ENCODE data around the gene H1-8. TPM values are rescaled to one million over a fixed set of nuclear protein-coding genes. Genes with fewer than 3 reads are reported as not detected.

Gene H1-8
- total RNA-seq, 1 donor from 2014 or later = not detected

DNA sequence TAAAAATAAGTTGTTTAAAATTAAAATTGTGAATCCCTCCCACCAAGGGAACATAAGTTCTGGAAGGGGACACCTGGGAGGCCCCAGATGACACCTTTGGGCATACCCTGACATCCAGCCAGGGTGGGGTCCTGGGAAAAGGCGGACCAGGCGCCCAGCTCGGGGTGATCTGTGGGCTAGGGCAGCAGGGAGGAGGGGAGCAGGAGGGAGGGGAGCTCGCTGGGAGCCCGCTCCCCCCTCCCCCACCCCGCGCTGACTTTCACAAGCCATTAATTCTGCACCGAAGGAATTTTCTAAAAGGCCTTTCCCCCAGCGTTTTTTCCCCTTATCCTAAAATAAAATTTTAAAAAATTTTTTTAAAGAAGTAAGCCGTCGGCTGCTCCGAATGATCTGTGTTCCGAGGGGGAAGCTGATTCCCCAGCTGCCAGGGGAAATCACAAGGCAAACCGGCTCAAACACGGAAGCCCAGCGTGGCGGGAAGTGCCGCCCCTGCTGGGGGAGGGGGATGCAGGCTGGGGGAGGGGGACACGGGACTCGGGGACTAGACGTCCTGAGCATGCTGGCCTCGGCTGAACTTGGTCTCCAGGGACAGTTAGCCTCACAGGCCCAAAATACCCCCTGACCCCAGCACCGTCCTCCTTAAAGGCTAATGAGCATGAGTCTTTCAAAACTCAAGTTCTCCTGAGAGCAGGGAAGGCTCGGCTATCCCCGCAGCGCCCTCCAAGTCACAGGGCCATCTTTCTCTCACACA, 49.6 kb downstream of the H1-8 start:
- peak; percentile 62 to 75 for DNase-seq (ENCODE audit: low read depth in 2 of 2)

DNA sequence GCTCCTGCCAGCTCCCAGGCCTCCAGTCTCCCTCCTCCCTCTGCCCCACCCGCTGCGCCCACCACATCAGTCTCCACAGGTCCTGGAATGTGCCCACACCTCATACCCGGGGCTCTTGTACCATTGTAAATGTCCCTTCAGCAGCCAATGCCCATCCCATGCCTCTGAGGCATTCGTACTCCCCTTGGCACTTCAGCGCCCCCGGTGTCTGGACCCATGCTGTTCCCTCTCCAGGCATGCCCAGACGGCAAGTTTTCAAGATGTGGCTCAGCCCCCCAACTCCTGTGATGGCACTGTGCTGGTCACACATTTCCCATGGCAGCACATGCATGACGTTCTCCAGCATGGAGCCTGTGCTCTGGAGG, 50.2 kb downstream of the H1-8 start:
- no peak for DNase-seq (ENCODE audit: low read depth in 2 of 2)

DNA sequence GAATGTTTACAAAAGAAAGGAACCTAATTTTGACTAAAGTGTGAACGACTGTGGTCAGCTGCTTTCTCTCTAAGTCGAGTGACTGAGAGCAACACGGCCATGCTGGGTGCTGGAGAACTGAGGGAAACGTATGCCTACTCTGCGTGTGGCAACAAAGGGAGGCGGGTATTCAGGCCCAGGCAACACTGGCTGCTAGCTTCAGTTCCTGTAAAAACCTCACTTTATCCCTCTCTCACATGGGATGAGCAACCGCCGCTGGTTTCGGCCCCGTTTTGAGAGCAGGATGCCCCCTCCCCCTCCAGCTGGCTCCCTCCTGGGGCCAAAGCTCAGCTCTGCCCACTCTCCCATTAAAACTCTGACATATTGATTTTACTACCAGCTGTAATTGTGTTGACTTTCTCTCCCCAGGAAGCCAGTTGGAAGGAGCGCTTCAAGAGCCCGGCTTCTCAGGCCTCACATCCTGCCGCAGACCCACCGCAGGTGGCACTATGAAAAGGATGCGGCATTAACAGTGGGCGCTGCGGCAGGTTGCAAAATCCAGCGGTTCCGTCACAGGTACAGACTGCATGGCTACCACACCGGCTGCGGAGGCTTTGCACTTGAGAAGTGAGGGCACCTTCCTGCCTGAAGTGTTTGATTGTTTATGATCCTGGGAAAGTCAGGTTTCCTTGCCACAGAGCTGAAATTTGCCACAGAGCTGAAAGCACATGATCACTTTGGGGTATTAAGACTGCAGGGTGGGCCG, 50.8 kb downstream of the H1-8 start:
- peak; percentile 46 to 55 for DNase-seq (ENCODE audit: low read depth in 2 of 2)

DNA sequence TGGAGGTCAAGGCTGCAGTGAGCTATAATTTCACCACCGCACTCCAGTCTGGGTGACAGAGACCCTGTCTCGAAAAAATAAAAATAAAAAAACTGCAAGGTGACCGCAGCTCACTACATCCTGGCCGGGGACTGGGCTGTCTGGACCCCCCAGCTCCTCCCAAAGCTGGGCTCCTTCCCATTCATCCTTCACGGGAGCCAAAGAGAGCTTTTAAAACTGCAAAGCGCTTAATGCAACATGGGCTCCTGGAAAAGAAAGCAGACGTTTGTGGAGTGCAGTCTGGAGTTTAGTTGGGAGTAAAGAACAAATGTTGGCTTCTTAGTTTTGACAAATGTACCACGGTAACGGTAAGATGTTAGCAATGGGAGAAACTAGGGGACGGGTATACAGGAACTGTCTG, 51.4 kb downstream of the H1-8 start:
- no peak for DNase-seq (ENCODE audit: low read depth in 2 of 2)

DNA sequence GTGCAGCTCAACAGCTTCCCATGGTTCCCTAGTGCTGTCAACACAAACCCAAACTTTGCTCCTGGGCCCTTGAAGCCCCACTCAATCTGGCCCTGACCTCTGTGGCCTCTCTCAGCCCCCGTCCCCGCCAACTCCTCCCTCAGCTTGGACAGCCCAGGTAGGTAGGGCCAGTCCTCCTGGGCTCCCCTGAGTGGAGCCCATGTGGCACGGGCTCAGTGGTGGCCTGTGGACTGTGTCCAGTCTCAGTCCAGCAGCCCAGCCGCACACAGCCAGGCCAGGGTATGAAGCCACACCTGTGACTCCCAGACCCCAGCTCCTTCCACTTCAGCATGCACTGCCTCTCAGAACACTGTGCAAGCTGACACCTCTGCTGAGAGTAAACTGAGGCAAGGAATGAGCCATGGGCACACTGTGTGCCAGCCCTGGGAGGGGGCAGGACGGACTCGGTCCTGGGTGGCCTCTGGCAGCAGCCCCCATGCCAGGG, 52.0 kb downstream of the H1-8 start:
- no peak for DNase-seq (ENCODE audit: low read depth in 2 of 2)

DNA sequence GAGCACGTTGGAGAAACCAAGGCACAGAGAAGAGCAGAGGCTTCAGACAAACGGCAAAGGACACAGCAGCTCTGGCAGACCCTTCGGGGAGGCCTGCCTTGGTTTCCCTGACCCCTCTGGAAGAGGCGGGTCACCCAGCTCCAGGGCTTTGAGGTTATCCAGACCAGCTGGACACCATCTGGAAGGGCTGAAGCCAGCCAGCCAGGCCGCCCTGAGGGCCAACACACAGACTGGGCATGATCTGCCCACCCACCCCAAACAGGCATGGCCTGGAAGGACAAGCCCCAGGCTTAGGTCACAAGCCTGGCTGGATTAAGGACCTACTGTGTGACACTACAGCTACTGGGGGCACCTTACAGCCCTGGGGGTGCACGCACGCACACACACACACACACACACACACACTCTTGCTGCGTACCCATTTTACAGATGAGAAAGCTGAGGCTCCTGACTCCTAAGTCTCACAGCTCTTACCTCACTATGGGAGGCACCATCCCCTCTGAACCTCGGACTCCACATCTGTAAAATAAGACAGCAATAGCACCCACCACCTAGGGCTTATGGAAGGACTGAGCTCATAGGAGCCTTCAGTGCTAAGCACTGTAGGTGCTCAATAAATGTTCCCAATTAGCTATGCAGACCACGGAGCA, 52.7 kb downstream of the H1-8 start:
- no peak for DNase-seq (ENCODE audit: low read depth in 2 of 2)

DNA sequence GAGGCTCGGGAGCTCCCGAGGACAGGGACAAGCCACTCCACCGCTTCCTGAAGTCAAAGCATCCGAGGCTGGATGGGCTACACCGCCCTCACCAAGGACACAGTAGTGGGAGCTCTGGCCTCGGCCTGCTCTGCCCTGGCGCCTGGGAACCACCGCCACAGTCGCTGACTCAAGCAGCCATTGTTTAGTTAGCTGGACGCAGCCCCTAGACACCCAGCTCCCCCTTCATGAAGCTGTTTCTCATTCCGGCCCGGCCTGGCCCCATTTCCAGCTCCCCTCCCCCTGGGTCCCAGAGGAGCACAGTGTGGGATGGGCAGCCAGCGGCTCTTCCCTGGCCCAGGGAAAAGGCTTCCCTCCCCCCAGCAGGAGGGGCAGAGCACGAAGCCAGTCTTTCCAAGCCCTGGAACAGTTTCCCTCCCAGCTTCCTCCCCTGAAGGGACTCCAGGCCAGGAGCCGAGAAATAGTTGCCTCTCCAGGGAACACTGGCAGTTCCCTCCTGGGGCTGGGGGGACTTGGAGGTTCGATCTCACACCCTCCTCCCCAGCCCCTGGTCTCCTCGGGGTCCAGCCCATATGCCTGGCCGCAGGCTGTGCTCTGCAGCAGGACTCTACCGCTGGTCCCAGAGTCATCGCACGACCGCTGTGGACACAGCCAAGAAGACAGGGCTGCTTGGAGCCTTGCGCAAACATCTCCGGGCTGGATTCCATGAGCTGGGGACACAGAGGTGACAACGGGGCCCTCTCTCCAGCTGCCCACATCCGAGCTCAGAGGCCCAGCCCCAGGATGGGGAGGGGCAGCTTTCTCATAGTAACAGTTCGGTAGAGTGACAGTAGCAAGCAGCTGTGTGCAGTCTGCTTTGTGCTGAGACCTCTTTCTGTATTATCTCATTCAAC, 53.5 kb downstream of the H1-8 start:
- peak; percentile 96 to 98 for DNase-seq (ENCODE audit: low read depth in 2 of 2)

DNA sequence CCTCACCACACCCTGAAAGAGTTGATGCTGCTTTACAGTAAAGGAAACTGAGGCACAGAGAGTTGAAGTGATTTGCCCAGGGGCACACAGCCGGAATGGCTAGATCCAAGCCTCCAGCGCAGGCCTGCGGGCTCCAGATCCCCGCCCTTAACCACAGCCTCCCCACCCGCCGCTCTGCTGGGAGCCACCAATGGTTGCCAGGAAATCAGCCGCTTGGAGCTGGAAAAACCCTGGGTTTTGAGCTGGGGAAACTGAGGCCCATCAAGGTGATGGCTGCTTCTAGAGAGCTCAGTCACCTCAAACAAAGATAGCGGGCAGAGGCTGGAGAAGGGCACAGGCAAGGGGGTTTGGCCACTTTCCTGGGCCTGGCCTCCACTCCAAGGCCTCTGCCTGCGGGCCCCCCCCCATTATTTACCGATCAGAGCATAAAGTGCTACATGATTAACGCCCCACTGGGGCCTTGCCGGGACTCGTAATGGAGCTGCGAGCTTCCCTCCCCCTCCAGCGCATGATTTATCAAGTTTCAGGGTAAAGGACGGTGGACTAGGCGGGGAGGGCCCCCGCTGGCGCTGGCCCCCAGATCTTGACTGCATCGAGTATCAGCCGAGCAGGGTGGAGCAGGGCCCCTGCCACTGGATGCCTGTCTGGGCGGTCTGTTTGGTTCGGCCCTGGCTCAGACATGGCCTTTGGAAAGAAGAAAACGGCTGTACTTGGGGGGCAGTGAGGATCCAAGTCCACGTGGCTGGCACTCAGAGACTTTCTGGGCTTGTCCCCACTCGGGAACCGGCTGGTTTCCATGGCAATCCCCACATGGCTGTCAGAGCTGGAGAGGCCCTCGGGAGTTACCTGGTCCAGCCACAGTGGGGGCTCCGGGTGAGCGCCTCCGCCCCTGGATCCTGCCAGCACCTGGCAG, 54.4 kb downstream of the H1-8 start:
- DNase-seq (ENCODE audit: low read depth in 2 of 2) = peak; percentile 56 to 63

DNA sequence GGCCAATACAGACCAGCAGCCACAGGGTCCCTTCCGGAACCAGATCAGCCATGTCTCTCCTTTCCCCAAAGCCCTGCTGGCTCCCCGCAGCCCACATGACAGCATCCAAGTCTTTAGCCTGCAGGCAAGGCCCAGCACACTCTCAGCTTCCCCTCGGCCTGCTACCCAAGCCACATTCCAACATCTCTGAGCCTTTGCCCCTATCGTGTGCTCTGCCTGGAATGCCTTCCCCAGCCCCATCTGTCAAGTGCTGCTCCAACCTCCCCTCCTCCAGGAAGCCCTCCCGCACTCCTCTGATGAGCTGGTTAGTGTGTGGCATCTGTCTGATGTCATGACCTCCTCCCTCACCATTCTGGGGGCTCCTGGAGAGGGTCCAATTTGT, 55.0 kb downstream of the H1-8 start:
- DNase-seq (ENCODE audit: low read depth in 2 of 2) = peak in 1 of 2 donors; percentile 55

DNA sequence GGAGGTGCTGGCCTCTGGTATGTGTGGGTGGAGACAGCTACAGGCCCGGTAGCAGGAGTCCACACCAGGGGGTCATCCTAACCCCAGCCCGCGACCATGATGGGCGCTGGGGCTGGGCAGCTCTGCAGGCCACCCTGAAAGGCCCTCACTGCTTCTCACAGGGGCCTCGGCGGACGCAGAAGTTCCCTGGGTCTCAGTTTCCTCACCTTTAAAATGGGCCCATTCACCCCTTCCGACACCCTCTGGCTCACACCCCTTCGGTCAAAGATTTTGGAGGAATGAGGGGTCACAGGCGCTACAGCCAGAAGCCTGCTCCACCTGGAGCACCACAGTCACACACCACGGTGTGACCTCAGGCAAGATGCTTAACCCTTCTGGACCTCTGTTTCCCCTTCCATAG, 55.5 kb downstream of the H1-8 start:
- no peak for DNase-seq (ENCODE audit: low read depth in 2 of 2)

DNA sequence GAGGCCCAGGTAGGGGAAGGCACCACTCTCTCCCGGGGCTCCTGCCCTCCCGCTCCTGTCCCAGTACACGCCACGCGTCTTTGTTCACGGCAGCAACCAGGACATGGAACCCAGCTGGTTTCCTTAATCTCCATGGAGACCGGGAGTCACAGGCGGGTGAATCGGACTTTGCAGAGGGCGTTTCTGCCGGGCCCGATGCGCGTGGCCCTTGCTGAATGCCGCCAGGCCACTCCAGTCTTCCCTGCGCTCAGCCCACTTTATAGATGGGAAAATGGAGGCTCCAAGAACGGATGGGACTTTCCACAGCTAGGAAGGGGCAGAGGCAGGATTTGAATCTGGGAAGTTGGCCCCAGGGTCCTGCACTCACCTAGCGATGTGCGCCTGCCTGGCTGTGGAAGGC, 56.1 kb downstream of the H1-8 start:
- peak; percentile 50 to 87 for DNase-seq (ENCODE audit: low read depth in 2 of 2)

DNA sequence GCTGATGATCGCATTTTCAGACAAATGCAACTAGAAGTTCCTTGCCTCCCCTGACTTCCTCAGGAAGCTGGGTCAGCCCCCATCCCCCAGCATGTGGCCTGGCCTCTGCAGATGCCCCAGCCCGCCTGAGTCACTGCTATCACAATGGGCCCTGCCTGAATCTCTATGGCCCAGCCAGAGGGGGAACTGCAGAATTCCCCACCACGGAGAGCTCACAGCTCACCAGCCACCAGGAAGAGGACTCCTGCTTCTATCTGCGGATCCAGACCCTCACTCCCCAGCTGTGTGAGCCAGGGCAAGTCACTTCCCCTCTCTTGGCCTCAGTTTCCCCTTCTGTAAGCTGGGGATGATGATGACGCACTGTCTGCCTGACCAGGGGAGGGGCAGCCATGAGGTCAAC, 56.6 kb downstream of the H1-8 start:
- peak; percentile 91 to 98 for DNase-seq (ENCODE audit: low read depth in 2 of 2)

DNA sequence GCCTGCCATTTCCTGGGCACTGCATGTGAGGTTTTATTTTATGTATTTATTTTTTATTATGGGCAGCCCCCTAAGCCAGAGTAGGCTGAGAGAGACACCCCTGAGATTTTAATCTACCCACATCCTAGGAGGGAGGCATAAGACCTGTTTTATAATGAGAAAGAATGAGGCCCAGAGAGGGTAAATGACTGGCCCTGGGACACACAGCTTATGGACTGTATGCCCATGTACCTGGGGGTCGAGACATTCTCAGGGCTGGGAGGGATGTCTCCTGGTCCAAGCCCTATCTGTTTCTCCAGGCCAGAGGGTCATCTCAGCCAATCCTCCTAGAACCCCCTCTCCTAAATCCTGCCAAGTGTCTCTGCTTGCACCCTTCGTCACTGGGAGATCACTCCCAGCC, 57.4 kb downstream of the H1-8 start:
- DNase-seq (ENCODE audit: low read depth in 2 of 2) = no peak

Other genes with a start within 250 kb of the H1-8 start
- gene EFCAB12, start 114.5 kb upstream of the H1-8 start, total RNA-seq = under 0.01 TPM in 2 replicates
- gene MBD4, start 103.2 kb upstream of the H1-8 start, total RNA-seq = 16.3 and 28.8 TPM in 2 replicates
- 23.5 and 37.9 TPM in 2 replicates for gene IFT122, start 103.0 kb upstream of the H1-8 start, total RNA-seq
- not detected in 2 replicates for gene RHO, start 14.5 kb upstream of the H1-8 start, total RNA-seq
- gene PLXND1, start 63.5 kb downstream of the H1-8 start, total RNA-seq = 131 and 262 TPM in 2 replicates